ENCODE results near the gene CAMK1D. TPM values are rescaled to one million over a fixed set of nuclear protein-coding genes. Genes with fewer than 3 reads are reported as not detected.

The CAMK1D gene
- total and polyA plus RNA-seq, 2 donors (not counting 3 experiments of a cell fraction or from before 2014, with no cell fraction given) = 0.37 to 4.2 TPM

DNA sequence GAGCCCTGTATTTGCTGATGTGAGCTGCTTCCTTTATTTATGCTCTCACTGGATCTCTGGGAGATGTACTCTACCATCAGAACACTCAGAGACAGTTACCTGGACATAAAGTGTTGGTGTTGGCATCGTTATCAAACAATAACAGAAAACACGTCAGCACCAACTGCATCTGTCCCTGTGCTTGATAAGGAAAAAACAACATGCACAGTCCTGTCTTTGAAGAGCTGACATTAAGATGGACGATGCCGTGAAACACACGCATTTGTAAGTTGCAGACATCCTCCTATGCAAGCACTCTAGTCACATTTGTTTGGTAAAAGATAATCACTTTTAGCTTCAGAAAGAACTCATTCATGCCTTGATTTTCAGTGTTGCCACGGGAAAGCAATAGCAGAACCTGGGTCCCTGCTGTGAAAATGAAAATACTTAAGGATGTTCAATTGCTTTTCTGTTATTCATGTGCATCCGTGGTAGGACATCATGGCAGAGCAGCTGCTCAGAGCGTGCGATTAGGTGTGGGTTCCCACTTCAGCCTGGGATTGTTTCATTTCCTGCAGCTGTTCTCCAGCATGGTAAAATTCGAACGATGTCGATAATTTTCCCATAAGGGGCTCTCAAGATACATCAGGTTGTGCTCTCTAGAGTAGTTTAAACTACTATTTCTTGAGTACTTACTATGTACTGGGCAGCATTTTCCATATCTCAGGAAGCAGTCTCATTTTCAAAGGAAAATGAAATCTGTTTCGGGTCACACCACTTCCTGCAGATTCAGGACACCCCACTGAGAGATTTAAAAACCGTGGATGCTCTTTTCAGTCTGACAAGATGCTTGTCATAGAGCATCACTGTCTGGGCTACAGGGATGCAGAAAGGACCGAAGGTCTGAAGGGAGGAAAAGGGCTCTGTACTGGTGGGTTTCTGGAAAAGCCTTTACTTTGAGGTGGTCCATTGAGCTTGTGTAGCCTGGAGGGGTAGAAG is 248.7 kb downstream of the CAMK1D start:
- Histone ChIP-seq H2AFZ (ENCODE audit: low read depth, low read length) (no peak overlapping the region), H3K4me2 (ENCODE audit: insufficient read depth, low read length) (no peak overlapping the region), H3K27me3 (ENCODE audit: control insufficient read depth in 2 of 2, insufficient read depth in 2 of 2, low read length in 2 of 2) (no peaks in the 10 kb centered on the region), H3K4me3 (replicated peaks in 1 of 3; ENCODE audit: insufficient read depth in 1 of 3, low read depth in 1 of 3, low read length in 3 of 3) (no peak overlapping the region), H3K36me3 (ENCODE audit: control insufficient read depth in 2 of 2, extremely low read depth in 1 of 2, insufficient read depth in 2 of 2, low read length in 2 of 2) (no peaks in the 10 kb centered on the region), H3K9me3 (replicated peaks; ENCODE audit: control insufficient read depth, insufficient read depth, low read length) (no peaks in the 10 kb centered on the region), H4K20me1 (replicated peaks; ENCODE audit: control insufficient read depth, extremely low read depth, insufficient read depth, low read length) (no peaks in the 10 kb centered on the region), H3K4me1 (ENCODE audit: control insufficient read depth, extremely low read depth, insufficient read depth, low read length) (no peaks in the 10 kb centered on the region), H3K9ac (replicated peaks; ENCODE audit: extremely low read depth, insufficient read depth, low read length) (no peak overlapping the region), H3K79me2 (ENCODE audit: control insufficient read depth, insufficient read depth, low read length) (no peaks in the 10 kb centered on the region), H3K27ac (ENCODE audit: insufficient read depth, low read depth, low read length) (no peak overlapping the region), H3K9me1 (replicated peaks; ENCODE audit: control insufficient read depth, extremely low read depth, insufficient read depth, low read length) (no peaks in the 10 kb centered on the region)
- dilution Hi-C loops (cut with MboI; ENCODE audit: extremely low pct_ligation_motif_present, low sequenced_read_pairs) (no loop called here), intact Hi-C loops (cut with micrococcal nuclease) (no loop called here)
- BruUV-seq (replicated peaks) = no TSS peak
- TF ChIP-seq POLR2A (IDR thresholded peaks at IDR 0.05; ENCODE audit: low read depth, low read length) = no peak
- TF ChIP-seq, protein P1, sequence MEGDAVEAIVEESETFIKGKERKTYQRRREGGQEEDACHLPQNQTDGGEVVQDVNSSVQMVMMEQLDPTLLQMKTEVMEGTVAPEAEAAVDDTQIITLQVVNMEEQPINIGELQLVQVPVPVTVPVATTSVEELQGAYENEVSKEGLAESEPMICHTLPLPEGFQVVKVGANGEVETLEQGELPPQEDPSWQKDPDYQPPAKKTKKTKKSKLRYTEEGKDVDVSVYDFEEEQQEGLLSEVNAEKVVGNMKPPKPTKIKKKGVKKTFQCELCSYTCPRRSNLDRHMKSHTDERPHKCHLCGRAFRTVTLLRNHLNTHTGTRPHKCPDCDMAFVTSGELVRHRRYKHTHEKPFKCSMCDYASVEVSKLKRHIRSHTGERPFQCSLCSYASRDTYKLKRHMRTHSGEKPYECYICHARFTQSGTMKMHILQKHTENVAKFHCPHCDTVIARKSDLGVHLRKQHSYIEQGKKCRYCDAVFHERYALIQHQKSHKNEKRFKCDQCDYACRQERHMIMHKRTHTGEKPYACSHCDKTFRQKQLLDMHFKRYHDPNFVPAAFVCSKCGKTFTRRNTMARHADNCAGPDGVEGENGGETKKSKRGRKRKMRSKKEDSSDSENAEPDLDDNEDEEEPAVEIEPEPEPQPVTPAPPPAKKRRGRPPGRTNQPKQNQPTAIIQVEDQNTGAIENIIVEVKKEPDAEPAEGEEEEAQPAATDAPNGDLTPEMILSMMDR (IDR thresholded peaks at IDR 0.05; ENCODE audit: extremely low read depth in 1 of 2, insufficient read depth in 1 of 2, low read depth in 1 of 2, low read length in 2 of 2) = no peak
- DNase-seq (ENCODE audit: low read depth, low spot score) (no peak), FAIRE-seq (no peak)
- POLR2A ChIA-PET = no interaction called here
- CTCF ChIA-PET = no interaction called here

DNA sequence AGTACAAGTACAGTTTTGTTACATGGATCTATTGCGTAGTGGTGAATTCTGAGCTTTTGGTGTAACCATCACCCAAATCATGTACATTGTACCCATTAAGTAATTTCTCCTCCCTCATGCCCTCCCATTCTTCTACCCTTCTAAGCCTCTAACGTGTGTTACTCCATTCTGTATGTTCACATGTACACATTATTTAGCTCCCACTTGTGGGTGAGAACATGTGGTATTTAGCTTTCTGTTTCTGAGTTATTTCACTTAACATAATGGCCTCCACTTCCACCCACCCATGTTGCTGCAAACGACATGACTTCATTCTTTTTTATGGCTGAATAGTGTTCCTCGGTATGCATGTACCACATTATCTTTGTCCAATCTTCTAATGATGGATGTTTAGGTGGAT is 251.3 kb downstream of the CAMK1D start:
- BruUV-seq (replicated peaks) = no TSS peak
- no peaks in the 10 kb centered on the region for H3K4me1 ChIP-seq (ENCODE audit: control insufficient read depth, extremely low read depth, insufficient read depth, low read length)
- ChIA-PET CTCF (interaction anchor here (1.0 to 1.7 kb wide), 3 partner anchors 9 to 62 kb away, joined by 3 to 4 read pairs (median 3); no protein-coding TSS in a partner anchor), POLR2A (no interaction called here)
- no peaks in the 10 kb centered on the region for H3K9me1 ChIP-seq (replicated peaks; ENCODE audit: control insufficient read depth, extremely low read depth, insufficient read depth, low read length)
- H3K4me3 ChIP-seq (replicated peaks in 1 of 3; ENCODE audit: insufficient read depth in 1 of 3, low read depth in 1 of 3, low read length in 3 of 3) = no peak overlapping the region
- intact Hi-C loops (cut with micrococcal nuclease) = no loop called here
- no peak overlapping the region for H3K4me2 ChIP-seq (ENCODE audit: insufficient read depth, low read length)
- H4K20me1 ChIP-seq (replicated peaks; ENCODE audit: control insufficient read depth, extremely low read depth, insufficient read depth, low read length) = no peaks in the 10 kb centered on the region
- no peak for TF ChIP-seq EZH2 (IDR thresholded peaks at IDR 0.05; ENCODE audit: borderline replicate concordance, low read depth, low read length, severe bottlenecking)
- TF ChIP-seq MYC (IDR thresholded peaks at IDR 0.05; ENCODE audit: low read depth, low read length) = no peak
- no peak for TF ChIP-seq POLR2AphosphoS5 (IDR thresholded peaks at IDR 0.05; ENCODE audit: insufficient read depth, low read depth, low read length)
- TF ChIP-seq GATA2 (IDR thresholded peaks at IDR 0.05; ENCODE audit: insufficient read depth, insufficient read length, low read depth, low read length) = no peak
- no peak for TF ChIP-seq JUN (IDR thresholded peaks at IDR 0.05; ENCODE audit: borderline replicate concordance, insufficient read depth, insufficient read length, low read depth)
- no peak for TF ChIP-seq FOS (IDR thresholded peaks at IDR 0.05; ENCODE audit: borderline replicate concordance, insufficient read depth, low read length)
- TF ChIP-seq, protein P2, sequence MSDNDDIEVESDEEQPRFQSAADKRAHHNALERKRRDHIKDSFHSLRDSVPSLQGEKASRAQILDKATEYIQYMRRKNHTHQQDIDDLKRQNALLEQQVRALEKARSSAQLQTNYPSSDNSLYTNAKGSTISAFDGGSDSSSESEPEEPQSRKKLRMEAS (IDR thresholded peaks at IDR 0.05; ENCODE audit: insufficient read depth, insufficient read length) = no peak
- TF ChIP-seq, protein P1 (IDR thresholded peaks at IDR 0.05; ENCODE audit: extremely low read depth in 1 of 2, insufficient read depth in 1 of 2, low read depth in 1 of 2, low read length in 2 of 2) = no peak
- no peak for TF ChIP-seq POLR2A (IDR thresholded peaks at IDR 0.05; ENCODE audit: low read depth, low read length)
- dilution Hi-C loops (cut with MboI; ENCODE audit: extremely low pct_ligation_motif_present, low sequenced_read_pairs) = no loop called here
- no peaks in the 10 kb centered on the region for H3K36me3 ChIP-seq (ENCODE audit: control insufficient read depth in 2 of 2, extremely low read depth in 1 of 2, insufficient read depth in 2 of 2, low read length in 2 of 2)
- no peak overlapping the region for H3K9ac ChIP-seq (replicated peaks; ENCODE audit: extremely low read depth, insufficient read depth, low read length)
- no peak overlapping the region for H3K27ac ChIP-seq (ENCODE audit: insufficient read depth, low read depth, low read length)
- DNase-seq (ENCODE audit: low read depth, low spot score) (no peak), FAIRE-seq (no peak)
- no peaks in the 10 kb centered on the region for H3K9me3 ChIP-seq (replicated peaks; ENCODE audit: control insufficient read depth, insufficient read depth, low read length)
- H3K79me2 ChIP-seq (ENCODE audit: control insufficient read depth, insufficient read depth, low read length) = no peaks in the 10 kb centered on the region
- no peak overlapping the region for H2AFZ ChIP-seq (ENCODE audit: low read depth, low read length)
- no peaks in the 10 kb centered on the region for H3K27me3 ChIP-seq (ENCODE audit: control insufficient read depth in 2 of 2, insufficient read depth in 2 of 2, low read length in 2 of 2)

Data from endothelial cell of umbilical vein (primary cell).